Breast epithelium (tissue), 3 donors: ENCODE measurements around the gene PPP4R1.

ENCODE experiments used
- POLR2A ChIP-seq: fragments of 450-650 bp; IDR thresholded peaks from one replicate; pipeline ENCODE4 v1.6.1; 2016; ENCODE audit warnings: antibody characterized with exemption, mild to moderate bottlenecking, moderate library complexity
- TF ChIP-seq, protein P1 (sequence below), 3 donors: fragments of 450-650 bp; IDR thresholded peaks; one replicate each; pipeline ENCODE4 v1.5.1; 2016 to 2017; ENCODE audit warnings: antibody characterized with exemption in 3 of 3, mild to moderate bottlenecking in 3 of 3, moderate library complexity in 3 of 3

DNA sequence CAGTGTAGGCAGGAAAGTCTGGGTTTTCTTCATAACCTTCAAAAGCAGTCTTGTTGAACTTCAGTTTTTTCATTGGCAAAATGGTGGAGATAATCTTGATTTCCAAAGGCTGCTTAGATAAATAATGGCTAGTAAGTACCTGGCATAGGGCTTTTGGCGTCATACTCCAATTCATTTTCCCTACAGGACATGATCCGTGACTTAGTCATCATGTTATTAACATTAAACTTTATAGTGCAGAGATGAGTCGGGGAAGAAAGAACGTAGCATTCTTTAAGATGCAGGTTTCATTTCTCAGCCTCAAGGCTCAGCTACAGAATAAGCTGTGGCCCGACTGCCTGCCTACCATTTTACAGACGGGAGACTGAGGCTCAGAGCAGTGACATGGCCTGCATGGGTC, 75.1 kb downstream of the PPP4R1 start:
- TF ChIP-seq POLR2A, result no peak
- TF ChIP-seq, protein P1, sequence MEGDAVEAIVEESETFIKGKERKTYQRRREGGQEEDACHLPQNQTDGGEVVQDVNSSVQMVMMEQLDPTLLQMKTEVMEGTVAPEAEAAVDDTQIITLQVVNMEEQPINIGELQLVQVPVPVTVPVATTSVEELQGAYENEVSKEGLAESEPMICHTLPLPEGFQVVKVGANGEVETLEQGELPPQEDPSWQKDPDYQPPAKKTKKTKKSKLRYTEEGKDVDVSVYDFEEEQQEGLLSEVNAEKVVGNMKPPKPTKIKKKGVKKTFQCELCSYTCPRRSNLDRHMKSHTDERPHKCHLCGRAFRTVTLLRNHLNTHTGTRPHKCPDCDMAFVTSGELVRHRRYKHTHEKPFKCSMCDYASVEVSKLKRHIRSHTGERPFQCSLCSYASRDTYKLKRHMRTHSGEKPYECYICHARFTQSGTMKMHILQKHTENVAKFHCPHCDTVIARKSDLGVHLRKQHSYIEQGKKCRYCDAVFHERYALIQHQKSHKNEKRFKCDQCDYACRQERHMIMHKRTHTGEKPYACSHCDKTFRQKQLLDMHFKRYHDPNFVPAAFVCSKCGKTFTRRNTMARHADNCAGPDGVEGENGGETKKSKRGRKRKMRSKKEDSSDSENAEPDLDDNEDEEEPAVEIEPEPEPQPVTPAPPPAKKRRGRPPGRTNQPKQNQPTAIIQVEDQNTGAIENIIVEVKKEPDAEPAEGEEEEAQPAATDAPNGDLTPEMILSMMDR (IDR thresholded peaks at IDR 0.05), result no peak
